ENCODE data around the gene GAS1.

The GAS1 gene

GRCh38 chr9:86978413-86978812 lies 31.1 kb upstream of the GAS1 start:
- no peak overlapping the region for H3K4ac ChIP-seq (ENCODE audit: low read depth in 1 of 2, low read length in 2 of 2)
- no peaks in the 10 kb centered on the region for H3K9me3 ChIP-seq (ENCODE audit: control insufficient read depth, low read length)
- no peak overlapping the region for H2BK12ac ChIP-seq (ENCODE audit: low read length in 2 of 2)
- no peak overlapping the region for H4K91ac ChIP-seq (ENCODE audit: low read length)
- no peak overlapping the region for H4K8ac ChIP-seq (ENCODE audit: low read length)
- 88% methylated on average over 2 of the region's 2 CpGs for whole genome bisulfite sequencing
- H3K9ac ChIP-seq (ENCODE audit: low read length): no peak overlapping the region
- H3K14ac ChIP-seq (ENCODE audit: low read length in 2 of 2): no peak overlapping the region
- H2BK120ac ChIP-seq (ENCODE audit: low read depth, low read length): no peak overlapping the region
- no peak overlapping the region for H3K4me2 ChIP-seq (ENCODE audit: low read length, poor library complexity, severe bottlenecking)
- H3K27ac ChIP-seq (ENCODE audit: low read length, poor library complexity, severe bottlenecking): no peak overlapping the region
- no peak overlapping the region for H2BK15ac ChIP-seq (ENCODE audit: low read depth, poor library complexity, severe bottlenecking)
- no peaks in the 10 kb centered on the region for H3K36me3 ChIP-seq (ENCODE audit: control insufficient read depth in 1 of 2, insufficient read depth in 2 of 2, low read depth in 1 of 2, low read length in 2 of 2)
- no peak for DNase-seq
- no peak overlapping the region for H3K4me3 ChIP-seq (ENCODE audit: insufficient read depth in 1 of 2, low read depth in 1 of 2, low read length in 2 of 2)
- no peaks in the 10 kb centered on the region for H3K27me3 ChIP-seq (ENCODE audit: control insufficient read depth in 1 of 2, insufficient read depth in 1 of 2, low read length in 2 of 2)
- no peak overlapping the region for H3K18ac ChIP-seq (ENCODE audit: low read depth in 1 of 2, low read length in 2 of 2)
- no peak overlapping the region for H2AK5ac ChIP-seq (ENCODE audit: low read length, severe bottlenecking)
- no peak overlapping the region for H2BK5ac ChIP-seq (ENCODE audit: low read depth, low read length, poor library complexity, severe bottlenecking)
- H3K4me1 ChIP-seq (ENCODE audit: control insufficient read depth, insufficient read depth, low read depth, low read length): peaks cover 4% of the 10 kb centered on the region
- H3K23ac ChIP-seq (ENCODE audit: low read length in 2 of 2): no peak overlapping the region
- H3K79me1 ChIP-seq (replicated peaks; ENCODE audit: low read length, poor library complexity, severe bottlenecking): no peaks in the 10 kb centered on the region
- H2AFZ ChIP-seq (ENCODE audit: low read depth, low read length): no peak overlapping the region

DNA sequence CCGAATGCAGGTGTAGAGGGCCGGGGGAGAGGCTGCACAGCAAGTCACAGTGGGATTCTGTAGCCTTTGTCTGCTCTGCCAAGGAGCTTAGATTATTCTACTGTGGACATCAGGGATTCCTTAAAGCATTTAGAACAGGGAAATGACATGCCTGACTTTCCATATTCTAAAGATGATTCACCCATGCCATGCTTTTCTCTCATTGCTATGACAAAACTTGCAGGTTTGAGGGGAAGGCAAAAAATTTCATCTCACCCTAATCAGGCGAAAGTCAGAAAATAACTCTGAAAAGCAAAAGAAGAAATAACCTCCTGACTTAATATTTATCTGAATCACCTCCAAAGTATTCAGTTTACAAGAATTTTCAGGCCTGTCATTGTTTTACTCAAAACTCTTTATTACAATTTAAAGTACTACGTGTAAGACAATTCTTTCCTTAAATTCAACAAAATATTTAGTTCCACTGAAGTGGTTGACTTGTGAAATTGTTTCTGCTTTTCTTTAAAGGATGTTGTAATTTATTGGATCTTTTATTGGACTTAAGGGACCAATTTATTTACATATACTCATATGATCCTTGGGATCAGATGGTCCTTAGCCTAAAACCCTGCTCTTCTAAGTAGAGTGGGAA lies 30.0 kb upstream of the GAS1 start:
- H3K27me3 ChIP-seq (ENCODE audit: control insufficient read depth in 1 of 2, insufficient read depth in 1 of 2, low read length in 2 of 2): no peaks in the 10 kb centered on the region
- no peaks in the 10 kb centered on the region for H3K9me3 ChIP-seq (ENCODE audit: control insufficient read depth, low read length)
- no peak overlapping the region for H3K14ac ChIP-seq (ENCODE audit: low read length in 2 of 2)
- H3K4ac ChIP-seq (ENCODE audit: low read depth in 1 of 2, low read length in 2 of 2): no peak overlapping the region
- H3K4me2 ChIP-seq (ENCODE audit: low read length, poor library complexity, severe bottlenecking): no peak overlapping the region
- H2BK12ac ChIP-seq (ENCODE audit: low read length in 2 of 2): no peak overlapping the region
- no peak overlapping the region for H4K8ac ChIP-seq (ENCODE audit: low read length)
- H2BK5ac ChIP-seq (ENCODE audit: low read depth, low read length, poor library complexity, severe bottlenecking): no peak overlapping the region
- H3K27ac ChIP-seq (ENCODE audit: low read length, poor library complexity, severe bottlenecking): no peak overlapping the region
- no peak overlapping the region for H3K18ac ChIP-seq (ENCODE audit: low read depth in 1 of 2, low read length in 2 of 2)
- no peak overlapping the region for H3K23ac ChIP-seq (ENCODE audit: low read length in 2 of 2)
- no peak overlapping the region for H3K4me3 ChIP-seq (ENCODE audit: insufficient read depth in 1 of 2, low read depth in 1 of 2, low read length in 2 of 2)
- H2BK120ac ChIP-seq (ENCODE audit: low read depth, low read length): no peak overlapping the region
- no peaks in the 10 kb centered on the region for H3K36me3 ChIP-seq (ENCODE audit: control insufficient read depth in 1 of 2, insufficient read depth in 2 of 2, low read depth in 1 of 2, low read length in 2 of 2)
- H4K91ac ChIP-seq (ENCODE audit: low read length): no peak overlapping the region
- peak overlapping the region; percentile 33 for H2AK5ac ChIP-seq (ENCODE audit: low read length, severe bottlenecking)
- no peak overlapping the region for H2BK15ac ChIP-seq (ENCODE audit: low read depth, poor library complexity, severe bottlenecking)
- H3K79me1 ChIP-seq (replicated peaks; ENCODE audit: low read length, poor library complexity, severe bottlenecking): no peaks in the 10 kb centered on the region
- WGBS: 84% methylated on average over 3 of the region's 4 CpGs
- H3K9ac ChIP-seq (ENCODE audit: low read length): no peak overlapping the region
- no peak overlapping the region for H2AFZ ChIP-seq (ENCODE audit: low read depth, low read length)
- DNase-seq: no peak
- H3K4me1 ChIP-seq (ENCODE audit: control insufficient read depth, insufficient read depth, low read depth, low read length): peaks cover 4% of the 10 kb centered on the region

GRCh38 chr9:86975606-86976005 lies 28.3 kb upstream of the GAS1 start:
- no peak overlapping the region for H3K9ac ChIP-seq (ENCODE audit: low read length)
- H3K4ac ChIP-seq (ENCODE audit: low read depth in 1 of 2, low read length in 2 of 2): no peak overlapping the region
- no peaks in the 10 kb centered on the region for H3K9me3 ChIP-seq (ENCODE audit: control insufficient read depth, low read length)
- no peak for DNase-seq
- H3K36me3 ChIP-seq (ENCODE audit: control insufficient read depth in 1 of 2, insufficient read depth in 2 of 2, low read depth in 1 of 2, low read length in 2 of 2): no peaks in the 10 kb centered on the region
- no peak overlapping the region for H3K27ac ChIP-seq (ENCODE audit: low read length, poor library complexity, severe bottlenecking)
- H2AK5ac ChIP-seq (ENCODE audit: low read length, severe bottlenecking): no peak overlapping the region
- H2BK15ac ChIP-seq (ENCODE audit: low read depth, poor library complexity, severe bottlenecking): no peak overlapping the region
- H3K4me3 ChIP-seq (ENCODE audit: insufficient read depth in 1 of 2, low read depth in 1 of 2, low read length in 2 of 2): no peak overlapping the region
- no peak overlapping the region for H3K14ac ChIP-seq (ENCODE audit: low read length in 2 of 2)
- no peaks in the 10 kb centered on the region for H3K79me1 ChIP-seq (replicated peaks; ENCODE audit: low read length, poor library complexity, severe bottlenecking)
- H3K18ac ChIP-seq (ENCODE audit: low read depth in 1 of 2, low read length in 2 of 2): no peak overlapping the region
- no peak overlapping the region for H4K8ac ChIP-seq (ENCODE audit: low read length)
- H3K4me2 ChIP-seq (ENCODE audit: low read length, poor library complexity, severe bottlenecking): no peak overlapping the region
- no peak overlapping the region for H4K91ac ChIP-seq (ENCODE audit: low read length)
- peaks cover 4% of the 10 kb centered on the region for H3K4me1 ChIP-seq (ENCODE audit: control insufficient read depth, insufficient read depth, low read depth, low read length)
- H2BK5ac ChIP-seq (ENCODE audit: low read depth, low read length, poor library complexity, severe bottlenecking): no peak overlapping the region
- H3K23ac ChIP-seq (ENCODE audit: low read length in 2 of 2): no peak overlapping the region
- no peak overlapping the region for H2AFZ ChIP-seq (ENCODE audit: low read depth, low read length)
- H3K27me3 ChIP-seq (ENCODE audit: control insufficient read depth in 1 of 2, insufficient read depth in 1 of 2, low read length in 2 of 2): no peaks in the 10 kb centered on the region
- no peak overlapping the region for H2BK12ac ChIP-seq (ENCODE audit: low read length in 2 of 2)
- no peak overlapping the region for H2BK120ac ChIP-seq (ENCODE audit: low read depth, low read length)

DNA sequence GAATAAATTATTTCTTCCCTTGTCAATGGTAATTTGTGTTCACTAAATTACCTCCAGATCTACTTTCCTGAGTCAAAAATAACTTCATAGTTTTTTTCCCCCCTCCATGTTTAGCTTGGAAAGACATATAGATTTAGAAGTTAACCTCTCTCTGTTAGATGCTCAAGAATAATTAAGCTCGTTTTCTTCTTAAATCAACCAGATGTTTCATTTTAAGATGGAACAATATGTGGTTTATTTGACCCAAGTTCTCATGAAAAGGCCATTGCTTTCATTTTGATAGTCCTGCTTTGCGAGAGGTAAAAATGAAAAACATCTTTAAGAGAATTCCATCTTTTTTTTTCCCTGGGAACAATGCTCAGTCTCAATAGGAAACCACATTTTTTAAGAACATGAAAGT lies 27.7 kb upstream of the GAS1 start:
- no peak overlapping the region for H3K23ac ChIP-seq (ENCODE audit: low read length in 2 of 2)
- H3K4ac ChIP-seq (ENCODE audit: low read depth in 1 of 2, low read length in 2 of 2): no peak overlapping the region
- no peaks in the 10 kb centered on the region for H3K36me3 ChIP-seq (ENCODE audit: control insufficient read depth in 1 of 2, insufficient read depth in 2 of 2, low read depth in 1 of 2, low read length in 2 of 2)
- no peak overlapping the region for H2BK5ac ChIP-seq (ENCODE audit: low read depth, low read length, poor library complexity, severe bottlenecking)
- DNase-seq: no peak
- H2BK120ac ChIP-seq (ENCODE audit: low read depth, low read length): no peak overlapping the region
- H2BK12ac ChIP-seq (ENCODE audit: low read length in 2 of 2): no peak overlapping the region
- H3K79me1 ChIP-seq (replicated peaks; ENCODE audit: low read length, poor library complexity, severe bottlenecking): no peaks in the 10 kb centered on the region
- no peak overlapping the region for H2AFZ ChIP-seq (ENCODE audit: low read depth, low read length)
- WGBS: 100% methylated on average over 1 of the region's 2 CpGs
- peaks cover 4% of the 10 kb centered on the region for H3K4me1 ChIP-seq (ENCODE audit: control insufficient read depth, insufficient read depth, low read depth, low read length)
- no peak overlapping the region for H4K8ac ChIP-seq (ENCODE audit: low read length)
- no peak overlapping the region for H2BK15ac ChIP-seq (ENCODE audit: low read depth, poor library complexity, severe bottlenecking)
- H3K27me3 ChIP-seq (ENCODE audit: control insufficient read depth in 1 of 2, insufficient read depth in 1 of 2, low read length in 2 of 2): no peaks in the 10 kb centered on the region
- no peak overlapping the region for H3K18ac ChIP-seq (ENCODE audit: low read depth in 1 of 2, low read length in 2 of 2)
- H3K9ac ChIP-seq (ENCODE audit: low read length): no peak overlapping the region
- H4K91ac ChIP-seq (ENCODE audit: low read length): no peak overlapping the region
- H3K14ac ChIP-seq (ENCODE audit: low read length in 2 of 2): no peak overlapping the region
- H3K27ac ChIP-seq (ENCODE audit: low read length, poor library complexity, severe bottlenecking): no peak overlapping the region
- H2AK5ac ChIP-seq (ENCODE audit: low read length, severe bottlenecking): no peak overlapping the region
- no peaks in the 10 kb centered on the region for H3K9me3 ChIP-seq (ENCODE audit: control insufficient read depth, low read length)
- no peak overlapping the region for H3K4me2 ChIP-seq (ENCODE audit: low read length, poor library complexity, severe bottlenecking)
- H3K4me3 ChIP-seq (ENCODE audit: insufficient read depth in 1 of 2, low read depth in 1 of 2, low read length in 2 of 2): no peak overlapping the region

Data from mesenchymal stem cell (in vitro differentiated cells and primary cell).